Gastrocnemius medialis (tissue), 4 donors: ENCODE data around the gene FAM107B. TPM values are rescaled to one million over a fixed set of nuclear protein-coding genes. Genes with fewer than 3 reads are reported as not detected.

Source experiments
- ATAC-seq, 2 donors: fragments of 150-250 bp; one replicate each; pipeline ENCODE4 v1.9.1; 2016
- DNase-seq, 2 donors: peaks; one replicate each; pipeline ENCODE4 v3.0.0-alpha.2; 2019
- H3K27ac ChIP-seq, 4 donors: fragments of 200-600 bp; sonication (generic); 1 replicate in 1 of 4; 2 replicates in 3 of 4; pipeline ENCODE4 v1.5.1; 2016 to 2018; ENCODE audit warnings: mild to moderate bottlenecking in 2 of 4, moderate library complexity in 1 of 4
- H3K27me3 ChIP-seq, 3 donors: fragments of 200-600 bp; sonication (generic) in 2 of 3; 1 replicate in 1 of 3; 2 replicates in 2 of 3; pipeline versions ENCODE4 v1.5.1 to v1.6.0; 2016 to 2019; ENCODE audit warnings: mild to moderate bottlenecking in 1 of 3, moderate library complexity in 1 of 3
- H3K36me3 ChIP-seq, 2 donors: fragments of 200-600 bp; sonication (generic) in 1 of 2; one replicate each; pipeline ENCODE4 v1.5.1; 2017 to 2018
- H3K4me1 ChIP-seq, 2 donors: fragments of 200-600 bp; sonication (generic) in 1 of 2; one replicate each; pipeline ENCODE4 v1.5.1; 2016 to 2017; ENCODE audit warnings: mild to moderate bottlenecking in 2 of 2
- H3K4me3 ChIP-seq, 4 donors: fragments of 200-600 bp; sonication (generic) in 3 of 4; 1 replicate in 1 of 4; 2 replicates in 3 of 4; pipeline ENCODE4 v1.5.1; 2016 to 2019; ENCODE audit warnings: mild to moderate bottlenecking in 2 of 4
- H3K9me3 ChIP-seq, 3 donors: fragments of 200-600 bp; sonication (generic) in 2 of 3; 1 replicate in 1 of 3; 2 replicates in 2 of 3; pipeline ENCODE4 v1.5.1; 2016 to 2019
- POLR2A ChIP-seq, 2 donors: fragments of 450-650 bp; IDR thresholded peaks; one replicate each; pipeline ENCODE4 v1.6.1; 2017; ENCODE audit warnings: antibody characterized with exemption in 2 of 2, mild to moderate bottlenecking in 2 of 2, moderate library complexity in 2 of 2
- in situ Hi-C, 4 donors: fragments of 200-750 bp; cut with MboI; loops; one replicate each; pipeline versions ENCODE4 v1.15.0 to v1.8.0; 2017; ENCODE audit warnings: low sequenced_read_pairs in 4 of 4
- intact Hi-C: fragments of 100-400 bp; cut with DNase I; formaldehyde crosslinking; loops from one replicate; pipeline ENCODE4 v1.15.1; 2023; ENCODE audit warnings: low total_unique reads
- total RNA-seq, 4 donors: library from RNA; depleted of rRNA; stranded (reverse); fragments of >200 nt; gene quantifications; one replicate each; pipeline versions ENCODE4 v1.1.0 to v1.2.3, GENCODE V29; 2016
- TF ChIP-seq, protein P1 (sequence below), 5 experiments: fragments of 450-650 bp in 3 of 5; fragments of 200-600 bp in 2 of 5; sonication (generic) in 2 of 5; IDR thresholded peaks in 4 of 5; conservative IDR thresholded peaks in 1 of 5; 1 replicate in 4 of 5; 2 replicates in 1 of 5; pipeline ENCODE4 v1.5.1; 2016 to 2019; ENCODE audit warnings: antibody characterized with exemption in 5 of 5, mild to moderate bottlenecking in 3 of 5, moderate library complexity in 3 of 5

Gene FAM107B
- total RNA-seq, 4 donors from 2014 or later: 1.5 to 3.7 (median 2.6) TPM

DNA sequence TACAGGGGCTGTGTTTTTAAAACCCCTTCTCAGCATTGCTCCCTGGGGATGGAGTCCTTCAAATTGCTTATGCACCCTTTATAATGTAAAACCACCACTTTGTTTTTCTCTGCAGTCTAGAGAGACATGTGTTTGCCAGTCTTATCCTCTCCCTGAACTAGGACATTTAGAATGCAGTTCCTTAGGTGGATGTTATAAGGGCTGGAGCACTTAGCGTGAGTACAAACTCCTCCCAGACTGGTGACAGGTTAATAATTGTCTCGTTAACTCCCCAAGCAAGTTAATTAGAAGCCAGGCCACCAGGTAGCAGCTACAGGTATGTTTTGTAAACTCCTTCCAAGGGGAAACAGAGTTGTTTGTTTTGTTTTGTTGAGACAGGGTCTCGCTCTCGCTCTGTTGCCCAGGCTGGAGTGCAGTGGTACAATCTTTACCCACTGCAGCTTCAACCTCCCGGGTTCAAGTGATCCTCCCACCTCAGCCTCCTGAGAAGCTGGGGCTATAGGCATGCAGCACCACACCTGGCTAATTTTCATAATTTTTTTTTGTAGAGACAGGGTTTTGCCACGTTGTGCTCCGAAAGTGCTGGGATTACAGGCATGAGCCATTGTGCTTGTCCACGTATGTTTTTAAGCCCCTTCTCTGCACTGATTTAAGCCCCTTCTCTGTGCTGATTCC, 100.2 kb downstream of the FAM107B start:
- TF ChIP-seq, protein P1, sequence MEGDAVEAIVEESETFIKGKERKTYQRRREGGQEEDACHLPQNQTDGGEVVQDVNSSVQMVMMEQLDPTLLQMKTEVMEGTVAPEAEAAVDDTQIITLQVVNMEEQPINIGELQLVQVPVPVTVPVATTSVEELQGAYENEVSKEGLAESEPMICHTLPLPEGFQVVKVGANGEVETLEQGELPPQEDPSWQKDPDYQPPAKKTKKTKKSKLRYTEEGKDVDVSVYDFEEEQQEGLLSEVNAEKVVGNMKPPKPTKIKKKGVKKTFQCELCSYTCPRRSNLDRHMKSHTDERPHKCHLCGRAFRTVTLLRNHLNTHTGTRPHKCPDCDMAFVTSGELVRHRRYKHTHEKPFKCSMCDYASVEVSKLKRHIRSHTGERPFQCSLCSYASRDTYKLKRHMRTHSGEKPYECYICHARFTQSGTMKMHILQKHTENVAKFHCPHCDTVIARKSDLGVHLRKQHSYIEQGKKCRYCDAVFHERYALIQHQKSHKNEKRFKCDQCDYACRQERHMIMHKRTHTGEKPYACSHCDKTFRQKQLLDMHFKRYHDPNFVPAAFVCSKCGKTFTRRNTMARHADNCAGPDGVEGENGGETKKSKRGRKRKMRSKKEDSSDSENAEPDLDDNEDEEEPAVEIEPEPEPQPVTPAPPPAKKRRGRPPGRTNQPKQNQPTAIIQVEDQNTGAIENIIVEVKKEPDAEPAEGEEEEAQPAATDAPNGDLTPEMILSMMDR (IDR thresholded peaks at IDR 0.05 in 4 of 5, conservative IDR thresholded peaks at IDR 0.05 in 1 of 5): no peak
- TF ChIP-seq POLR2A (IDR thresholded peaks at IDR 0.05): no peak
- in situ Hi-C loops: no loop called here
- Histone ChIP-seq H3K36me3 (no peaks in the 10 kb centered on the region), H3K27me3 (no peaks in the 10 kb centered on the region), H3K27ac (no peak overlapping the region), H3K4me3 (no peak overlapping the region), H3K4me1 (no peaks in the 10 kb centered on the region), H3K9me3 (no peaks in the 10 kb centered on the region)
- ATAC-seq (no peak), DNase-seq (no peak)
- intact Hi-C loops: no loop called here

DNA sequence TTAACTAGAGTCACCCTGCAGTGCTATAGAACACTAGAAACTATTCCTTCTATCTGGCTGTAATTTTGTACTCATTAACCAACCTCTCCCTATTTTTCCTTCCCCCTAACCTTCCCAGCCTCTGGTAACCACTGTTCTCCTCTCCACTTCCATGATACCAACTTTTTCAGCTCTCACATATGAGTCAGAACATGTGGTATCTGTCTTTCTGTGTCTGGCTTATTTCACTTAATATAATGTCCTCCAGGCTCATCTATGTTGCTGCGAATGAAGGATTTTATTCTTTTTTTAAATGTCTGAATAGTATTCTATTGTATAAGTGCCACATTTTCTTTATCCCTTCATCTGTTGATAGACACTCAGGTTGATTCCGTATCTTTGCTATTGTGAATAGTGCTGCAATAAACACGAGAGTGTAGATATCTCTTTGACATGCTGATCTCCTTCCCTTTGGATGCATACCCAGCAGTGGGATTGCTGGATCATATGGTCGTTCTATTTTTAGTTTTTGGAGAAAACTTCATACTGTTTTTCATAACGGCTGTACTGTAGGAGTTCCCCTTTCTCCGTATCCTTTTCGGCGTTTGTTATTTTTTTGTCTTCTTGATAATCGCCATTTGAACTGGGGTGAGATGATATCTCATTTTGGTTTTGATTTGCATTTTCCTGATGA, 101.4 kb downstream of the FAM107B start:
- Histone ChIP-seq H3K4me1 (no peaks in the 10 kb centered on the region), H3K4me3 (no peak overlapping the region), H3K9me3 (no peaks in the 10 kb centered on the region), H3K27ac (no peak overlapping the region), H3K27me3 (no peaks in the 10 kb centered on the region), H3K36me3 (no peaks in the 10 kb centered on the region)
- no peak for ATAC-seq
- in situ Hi-C loops: no loop called here
- DNase-seq: no peak
- intact Hi-C loops: no loop called here
- TF ChIP-seq, protein P1 (IDR thresholded peaks at IDR 0.05 in 4 of 5, conservative IDR thresholded peaks at IDR 0.05 in 1 of 5): no peak
- TF ChIP-seq POLR2A (IDR thresholded peaks at IDR 0.05): no peak

DNA sequence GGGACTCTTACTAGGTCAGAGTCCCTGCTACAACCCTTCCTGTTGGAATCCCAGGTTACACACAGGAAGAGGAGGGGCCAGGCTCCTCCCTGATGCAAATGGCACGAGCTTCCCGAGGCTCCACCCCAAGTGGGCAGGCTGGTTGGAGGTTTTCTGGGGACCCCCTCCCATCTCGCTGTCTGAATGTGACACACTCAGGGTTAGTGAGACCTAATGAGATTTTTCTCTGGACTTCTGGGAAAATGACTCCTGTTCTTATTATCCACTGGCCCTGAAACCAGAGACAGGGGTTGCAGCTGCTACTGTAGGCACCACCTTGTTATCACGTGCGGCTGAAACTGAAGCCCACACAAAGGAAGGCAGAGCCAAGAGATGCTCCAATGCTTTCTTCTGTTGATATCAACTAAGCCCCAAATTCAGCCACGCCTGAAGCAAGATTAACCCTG, 103.3 kb downstream of the FAM107B start:
- intact Hi-C loops (no loop called here), in situ Hi-C loops (no loop called here)
- H3K27ac ChIP-seq: peak overlapping the region in 1 of 4 donors; percentile 36
- H3K36me3 ChIP-seq: no peaks in the 10 kb centered on the region
- no peaks in the 10 kb centered on the region for H3K27me3 ChIP-seq
- H3K9me3 ChIP-seq: no peaks in the 10 kb centered on the region
- DNase-seq (no peak), ATAC-seq (no peak)
- no peak for TF ChIP-seq POLR2A (IDR thresholded peaks at IDR 0.05)
- TF ChIP-seq, protein P1 (IDR thresholded peaks at IDR 0.05 in 4 of 5, conservative IDR thresholded peaks at IDR 0.05 in 1 of 5): no peak
- H3K4me3 ChIP-seq: no peak overlapping the region
- H3K4me1 ChIP-seq: no peaks in the 10 kb centered on the region

DNA sequence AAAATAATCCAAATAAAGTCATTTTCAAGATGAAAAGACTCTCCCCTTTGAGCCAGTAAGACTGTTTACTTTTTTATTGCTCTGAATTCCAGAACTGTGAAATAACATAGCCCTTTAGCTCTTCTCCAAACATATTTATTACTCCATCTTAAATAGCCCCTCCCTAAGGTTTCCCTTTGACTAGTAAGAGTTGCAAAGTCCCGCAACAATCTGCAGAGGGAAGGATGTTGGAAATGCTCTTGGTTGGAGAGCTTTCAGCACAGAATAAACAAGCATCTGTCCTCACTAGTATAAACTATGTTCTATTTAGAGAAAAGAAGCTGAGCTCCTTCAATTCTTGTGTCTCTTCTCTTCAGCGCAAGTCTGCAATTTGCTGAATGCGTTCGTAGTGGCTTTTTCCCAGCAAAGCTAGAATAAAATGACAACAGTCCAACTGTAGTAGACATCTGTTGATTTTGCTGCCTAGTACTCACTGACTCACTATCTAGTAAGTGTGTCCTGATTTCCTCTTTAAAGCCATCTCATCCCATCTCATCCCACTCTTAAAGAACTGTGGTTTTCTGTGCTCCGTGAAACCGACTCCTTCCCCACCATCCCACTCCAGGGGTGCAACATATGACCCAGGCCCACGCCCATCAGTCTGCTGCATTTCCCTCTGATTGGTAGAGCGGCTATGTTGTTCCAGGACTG, 104.0 kb downstream of the FAM107B start:
- H3K4me3 ChIP-seq: no peak overlapping the region
- ATAC-seq (no peak), DNase-seq (no peak)
- H3K36me3 ChIP-seq: no peaks in the 10 kb centered on the region
- H3K27ac ChIP-seq: peak overlapping the region in 1 of 4 donors; percentile 36
- H3K4me1 ChIP-seq: no peaks in the 10 kb centered on the region
- in situ Hi-C loops: no loop called here
- no peaks in the 10 kb centered on the region for H3K27me3 ChIP-seq
- TF ChIP-seq POLR2A (IDR thresholded peaks at IDR 0.05): no peak
- TF ChIP-seq, protein P1 (IDR thresholded peaks at IDR 0.05 in 4 of 5, conservative IDR thresholded peaks at IDR 0.05 in 1 of 5): no peak
- intact Hi-C loops: no loop called here
- no peaks in the 10 kb centered on the region for H3K9me3 ChIP-seq
